T1000 (cell line): Measurements from ENCODE around the gene MOSMO.
A peak's percentile ranks its signal among the peaks of the same experiment; 100 is the strongest.

Experiments used
- DNase-seq: peaks from one replicate; lab custom pipeline; 2025; ENCODE audit warnings: mixed read lengths; lab: John Stamatoyannopoulos, UW

Gene MOSMO

DNA sequence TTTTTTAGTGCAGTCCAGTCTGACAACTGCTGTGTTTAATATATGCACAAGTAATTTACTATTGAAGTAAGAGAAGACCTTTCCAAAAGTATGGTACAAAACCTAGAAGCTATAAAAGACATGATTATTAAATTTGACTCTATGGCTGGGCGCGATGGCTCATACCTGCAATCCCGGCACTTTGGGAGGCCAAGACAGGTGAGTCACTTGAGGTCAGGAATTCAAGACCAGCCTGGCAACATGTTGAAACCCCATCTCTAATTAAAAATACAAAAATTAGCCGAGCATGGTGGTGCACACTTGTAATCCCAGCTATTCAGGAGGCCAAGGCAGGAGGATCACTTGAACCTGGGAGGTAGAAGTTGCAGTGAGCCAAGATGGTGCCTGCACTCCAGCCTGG, 43.1 kb downstream of the MOSMO start:
- DNase-seq, result no peak

- no peak for DNase-seq
These were observed 45.1 kb downstream of the MOSMO start for GRCh38 chr16:22052980-22053379.

DNA sequence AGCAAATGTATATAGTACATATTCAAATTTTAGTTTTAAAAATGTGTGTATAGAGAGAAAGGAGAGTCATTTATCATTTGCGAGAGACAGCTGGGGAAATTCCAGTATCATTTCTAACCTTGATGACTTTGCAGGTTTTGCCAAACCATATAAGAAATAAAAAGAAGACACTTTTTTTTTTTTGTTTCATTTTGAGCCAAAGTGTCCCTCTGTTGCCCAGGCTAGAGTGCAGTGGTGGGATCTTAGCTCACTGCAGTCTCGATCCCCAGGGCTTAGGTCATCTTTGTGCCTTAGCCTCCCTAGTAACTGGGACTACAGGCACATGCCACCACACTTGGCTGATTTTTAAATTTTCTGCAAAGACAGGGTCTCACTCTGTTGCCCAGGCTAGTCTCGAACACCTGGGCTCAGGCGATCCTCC, 46.0 kb downstream of the MOSMO start:
- no peak for DNase-seq

DNA sequence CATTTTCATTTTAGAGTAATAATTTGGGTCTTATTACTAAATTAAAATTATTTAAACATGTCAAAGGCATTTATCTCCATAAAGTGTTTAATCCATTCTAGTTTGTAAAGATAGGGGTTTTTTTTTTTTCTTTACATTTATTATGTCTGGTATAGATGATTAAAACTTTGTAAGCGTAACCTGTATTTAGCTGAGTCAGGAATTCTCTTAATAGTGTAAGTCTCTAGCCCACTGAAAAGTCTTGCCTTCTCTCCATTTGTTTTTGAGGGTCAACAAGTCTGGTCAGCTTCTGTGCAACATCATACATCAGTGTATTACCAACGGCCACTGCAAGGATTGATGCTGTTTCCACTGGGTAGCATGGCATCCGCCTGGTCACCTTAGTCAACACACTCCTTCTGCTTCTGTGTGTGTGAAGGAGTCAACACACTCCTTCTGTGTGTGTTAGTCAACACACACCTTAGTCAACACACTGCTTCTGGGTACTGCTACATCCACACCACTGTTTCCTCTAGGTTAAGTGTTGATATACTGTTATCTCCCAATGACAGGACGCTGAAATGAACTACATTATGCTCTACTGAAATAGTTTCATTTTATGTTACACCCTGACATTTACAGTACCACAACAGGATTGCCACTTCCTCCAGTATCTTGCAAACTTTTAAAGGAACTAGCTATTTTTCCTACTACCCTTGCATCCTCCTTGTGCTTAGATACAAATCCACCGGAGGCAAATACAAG, 47.1 kb downstream of the MOSMO start:
- no peak for DNase-seq

DNA sequence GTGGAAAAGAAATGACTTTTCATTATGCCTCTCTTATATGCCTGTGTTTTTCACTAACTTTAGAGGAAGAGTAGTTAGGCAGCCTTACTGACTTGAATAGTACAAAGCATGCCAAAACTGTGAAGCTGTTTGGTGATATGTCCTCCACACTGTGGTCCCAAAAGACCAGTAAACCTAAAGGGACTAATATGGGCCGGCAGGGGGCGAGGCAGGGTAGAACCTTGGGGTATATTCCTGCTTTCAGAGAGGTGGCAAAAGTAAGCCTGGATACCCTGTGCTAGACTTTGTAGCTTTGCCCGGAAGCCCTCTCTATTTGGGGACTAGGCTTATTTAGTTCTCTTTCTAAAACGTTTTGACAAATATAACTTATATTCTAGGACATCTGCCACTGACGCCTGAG, 48.0 kb downstream of the MOSMO start:
- DNase-seq, result no peak

GRCh38 chr16:22063888-22064467, 56.1 kb downstream of the MOSMO start:
- DNase-seq, result no peak

DNA sequence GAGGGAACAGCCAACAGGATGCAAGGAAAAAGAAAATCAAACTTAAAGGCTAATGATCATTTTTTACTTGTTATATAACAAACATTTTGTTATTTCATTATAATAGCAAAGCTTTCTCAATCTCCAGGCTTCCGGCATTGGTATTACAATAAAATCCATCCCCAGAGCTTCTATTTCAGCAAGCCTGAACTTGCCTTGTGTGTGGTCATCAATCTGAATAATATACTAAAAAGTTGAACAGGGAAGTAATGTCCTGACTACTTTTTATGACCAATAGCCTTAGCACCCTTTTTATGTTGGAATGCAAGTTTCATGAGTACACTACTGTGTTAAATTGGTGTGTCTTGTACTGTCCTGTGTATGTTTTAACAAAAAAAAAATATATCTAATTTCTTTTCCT, 57.3 kb downstream of the MOSMO start:
- no peak for DNase-seq

- DNase-seq, result no peak
These were observed 62.7 kb downstream of the MOSMO start for GRCh38 chr16:22070361-22071330.

DNA sequence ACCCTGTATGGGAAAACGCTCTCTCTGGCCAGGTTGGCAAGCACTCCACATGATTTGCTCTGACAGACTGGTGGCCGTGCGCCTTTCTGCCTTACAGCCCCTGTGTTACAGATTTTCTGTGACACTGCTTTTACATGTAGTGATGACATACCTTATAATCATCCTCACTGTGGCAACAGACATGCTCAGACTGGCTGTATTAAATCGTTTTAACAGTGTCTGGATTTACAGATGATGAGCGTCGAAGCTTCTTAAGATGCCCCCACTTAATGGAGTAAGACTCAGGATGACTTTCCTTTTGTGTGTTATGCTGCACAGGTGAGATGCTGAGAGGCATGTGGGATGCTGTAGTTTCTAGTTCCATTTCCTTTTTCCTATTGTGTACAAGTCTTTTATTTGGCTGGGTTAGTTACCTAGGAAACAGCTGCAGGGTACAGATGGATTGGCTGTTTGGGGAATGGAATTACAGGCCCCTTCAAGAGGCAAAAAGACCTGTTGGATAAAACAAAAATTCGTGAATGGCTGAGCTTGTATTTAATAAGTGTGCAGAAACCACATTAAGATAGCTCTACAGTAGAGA, 63.5 kb downstream of the MOSMO start:
- DNase-seq, result no peak

DNA sequence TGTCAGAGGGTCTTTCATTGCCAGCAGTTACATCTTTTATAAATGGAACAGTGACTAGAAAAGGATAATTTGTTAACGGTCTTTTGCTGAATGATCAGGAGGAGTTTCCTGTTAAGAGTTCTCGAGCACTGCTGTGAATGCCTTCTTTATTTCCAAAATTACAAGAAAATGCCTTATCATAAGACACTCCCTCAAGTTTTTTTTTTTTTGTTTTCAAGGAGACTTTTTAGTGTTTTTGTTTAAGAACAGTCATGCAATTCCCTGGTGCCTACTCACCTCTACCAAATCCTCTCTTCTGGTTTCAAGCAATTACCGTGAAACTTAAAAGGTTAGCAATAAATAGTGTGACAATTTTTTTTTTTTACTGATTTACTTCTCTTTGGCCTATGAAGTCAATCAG, 65.4 kb downstream of the MOSMO start:
- no peak for DNase-seq

GRCh38 chr16:22075043-22075757, 67.3 kb downstream of the MOSMO start:
- no peak for DNase-seq

DNA sequence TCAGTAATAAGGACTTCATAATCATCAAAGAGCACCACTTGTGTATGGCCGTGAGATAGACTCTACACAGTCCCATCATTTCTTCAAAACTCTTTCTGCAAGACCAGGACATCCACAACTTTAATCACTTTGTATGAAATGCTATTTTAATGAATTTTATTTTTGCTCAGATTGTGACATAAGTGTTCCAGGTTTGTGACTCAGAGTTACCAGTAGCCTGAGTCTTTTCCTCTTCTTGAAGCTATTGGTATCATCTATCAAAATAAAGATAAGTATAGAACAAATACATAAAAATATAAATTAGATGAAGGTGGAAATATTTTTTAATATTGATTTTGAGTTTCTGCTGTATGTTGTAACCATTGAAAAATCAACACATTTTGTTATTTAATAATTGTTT, 67.9 kb downstream of the MOSMO start:
- no peak for DNase-seq

DNA sequence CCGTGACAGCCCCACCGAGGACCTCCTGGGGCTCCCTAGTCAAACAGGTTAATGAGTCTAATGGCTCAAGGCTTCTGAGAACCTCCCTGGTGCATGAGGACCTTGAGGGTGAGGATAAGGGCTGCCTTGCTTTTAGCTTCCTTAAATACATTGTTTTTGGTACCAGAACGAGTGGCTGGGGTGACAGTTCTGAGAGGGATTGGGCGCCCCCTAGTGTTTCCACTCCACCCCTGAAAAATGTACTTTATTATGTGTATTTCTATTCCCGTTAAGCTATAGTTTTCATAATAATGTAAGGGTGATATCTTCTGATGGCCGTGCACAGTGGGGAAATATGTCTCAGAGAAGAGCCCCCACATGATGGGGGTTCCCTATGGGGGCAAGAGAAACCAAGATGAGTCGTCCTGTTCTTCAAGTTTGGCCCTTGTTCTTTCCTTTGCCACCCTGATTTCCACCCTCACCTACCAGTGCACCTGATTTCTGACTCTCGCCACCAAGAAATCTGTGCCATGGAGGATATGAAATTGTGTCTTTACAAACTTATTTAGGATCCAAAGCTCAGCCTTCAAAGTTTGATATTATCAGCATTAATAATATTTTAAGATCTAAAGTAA, 69.9 kb downstream of the MOSMO start:
- peak; percentile 65 for DNase-seq

GRCh38 chr16:22078656-22079055, 70.7 kb downstream of the MOSMO start:
- no peak for DNase-seq

DNA sequence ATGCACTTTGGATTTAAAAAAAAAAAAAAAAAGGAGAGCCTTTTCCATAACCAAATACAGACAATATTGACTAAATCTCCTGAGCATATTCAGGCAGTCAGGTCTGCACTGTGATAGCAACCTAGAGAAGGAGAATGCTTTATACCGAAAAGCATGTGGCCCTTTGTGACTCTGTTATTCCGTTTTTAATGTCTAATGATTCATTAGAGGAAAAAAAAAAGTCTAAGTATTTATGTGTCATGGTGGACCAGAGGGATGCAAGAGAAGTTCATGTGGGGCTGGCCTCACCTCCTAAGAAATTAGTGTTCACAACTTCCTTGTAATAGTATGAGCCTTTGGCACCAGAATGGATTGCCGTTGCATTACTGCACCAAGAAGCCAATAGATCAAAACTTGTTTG, 73.1 kb downstream of the MOSMO start:
- DNase-seq, result no peak

- DNase-seq, result no peak
These were observed 78.5 kb downstream of the MOSMO start for GRCh38 chr16:22086440-22086839.

DNA sequence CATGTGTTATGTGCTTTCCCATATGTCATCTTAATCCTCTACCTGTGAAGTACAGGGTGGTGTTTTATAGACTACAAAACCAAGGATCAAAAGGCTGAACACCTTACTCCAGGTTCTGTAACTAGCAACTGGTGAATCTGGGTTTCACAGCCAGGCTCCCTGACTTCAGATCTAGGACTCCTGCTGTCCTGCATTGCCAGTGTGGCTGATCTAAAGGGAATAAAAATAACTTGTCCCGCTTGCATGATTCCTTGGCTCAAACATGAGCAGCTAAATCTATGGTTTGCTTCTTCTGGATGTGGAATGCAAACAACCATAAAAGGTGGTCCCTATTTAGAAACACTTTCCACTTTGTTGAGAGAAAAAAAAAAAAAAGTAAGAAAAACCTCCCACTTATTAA, 80.7 kb downstream of the MOSMO start:
- no peak for DNase-seq

GRCh38 chr16:22089910-22090309, 82.0 kb downstream of the MOSMO start:
- DNase-seq, result no peak

- no peak for DNase-seq
These were observed 83.8 kb downstream of the MOSMO start for GRCh38 chr16:22091721-22092120.

DNA sequence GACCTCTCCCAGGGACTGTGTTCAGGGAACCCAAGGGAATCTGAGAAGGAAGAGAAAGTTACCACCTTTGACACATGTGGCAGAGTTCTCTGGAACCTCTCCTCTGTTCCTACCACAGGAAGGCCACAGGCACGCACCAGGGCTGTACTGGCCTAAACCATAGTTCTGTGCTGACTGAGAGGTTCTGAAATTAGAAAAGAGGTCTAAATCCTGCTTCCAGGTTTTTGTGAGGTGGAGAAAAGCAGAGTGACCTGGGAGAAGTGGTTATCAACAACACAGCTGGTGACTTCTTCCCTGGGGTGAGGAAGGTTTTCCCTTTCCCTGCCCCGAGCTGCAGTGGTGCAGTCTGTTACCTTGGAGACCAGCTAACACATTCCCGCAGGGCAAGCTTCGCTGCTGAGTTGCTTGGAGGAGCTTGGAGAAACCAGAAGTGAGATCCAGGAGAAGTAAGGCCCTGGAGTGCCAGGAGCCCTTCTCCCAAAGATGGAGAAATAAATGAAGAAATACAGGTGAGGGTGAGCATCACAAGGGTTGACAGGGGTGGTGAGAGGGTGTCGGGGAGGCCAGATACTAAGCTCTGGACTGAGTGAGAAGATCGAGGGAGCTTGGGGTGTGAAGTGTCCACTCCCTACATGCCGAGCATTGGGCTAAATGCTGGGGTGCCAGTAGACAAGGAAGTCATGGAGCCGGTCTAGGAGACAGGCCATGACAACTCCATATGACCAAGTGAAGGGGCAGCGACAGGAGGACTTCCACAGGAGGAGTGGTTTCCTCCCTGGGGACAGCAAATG, 84.4 kb downstream of the MOSMO start, which contains the start of gene VWA3A:
VWA3A (plus strand) TSS at position 399 of the 791 bp plus-strand sequence; CDS start at position 496, 97 bp downstream.
- no peak for DNase-seq
